HG02943 (cell line): ENCODE results near the gene TMEM44.
"Not testable (repeated sequence)": the region's sequence is repeated elsewhere in the genome, so short reads cannot be mapped to it uniquely, and the experiment has no call there.

Source experiments
- ATAC-seq: cut with Tn5 transposase; IDR thresholded peaks from one replicate; pipeline ENCODE4 v1.9.1; 2021; ENCODE audit warnings: mild to moderate bottlenecking, low read depth, moderate library complexity; ENCODE audit not compliant: unreplicated experiment

The TMEM44 gene

DNA sequence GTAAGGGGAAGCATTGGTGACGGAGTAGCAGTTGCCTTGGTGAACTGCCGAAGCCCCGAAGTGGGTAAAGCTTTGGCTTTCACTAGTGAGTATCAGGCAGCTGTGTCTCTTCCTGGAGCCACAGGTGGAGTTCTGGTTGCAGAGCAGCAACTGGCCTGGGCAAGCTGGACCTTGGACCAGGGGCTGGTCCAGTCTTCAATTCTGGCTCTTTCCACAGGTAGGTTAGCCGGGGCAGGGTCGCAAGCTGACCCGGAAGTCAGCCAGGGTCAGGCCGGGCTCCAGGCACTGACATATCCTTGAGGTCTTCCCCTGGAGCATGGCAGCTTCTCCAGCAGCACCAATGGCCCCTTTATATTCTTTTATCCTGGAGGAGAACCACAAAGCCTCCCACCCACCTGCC lies 73.2 kb downstream of the TMEM44 start:
- ATAC-seq: no peak

DNA sequence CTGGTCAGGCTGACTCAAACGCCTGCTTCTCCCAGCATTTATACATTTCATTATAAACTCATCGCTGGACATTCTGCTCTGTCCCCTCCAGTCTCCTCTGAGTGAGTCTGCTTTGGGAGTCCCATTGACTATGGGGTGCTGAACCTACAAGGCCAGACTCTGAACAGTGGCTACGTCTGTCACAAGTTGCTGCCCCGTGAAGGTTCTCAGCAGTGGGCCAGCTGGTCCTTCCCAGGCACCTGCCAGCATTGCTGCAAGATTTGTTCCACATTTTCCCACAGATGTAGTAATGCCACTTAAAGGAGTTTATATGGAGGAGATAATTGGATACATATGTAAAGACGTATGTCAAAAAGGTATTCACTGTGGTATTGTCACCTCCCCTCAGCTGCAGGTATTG lies 73.7 kb downstream of the TMEM44 start:
- ATAC-seq: no peak

- no peak for ATAC-seq
Observed at GRCh38 chr3:194556086-194557056, 76.8 kb downstream of the TMEM44 start.

GRCh38 chr3:194555175-194556062 lies 77.8 kb downstream of the TMEM44 start:
- no peak for ATAC-seq

- ATAC-seq: no peak
Observed at GRCh38 chr3:194554473-194555123, 78.6 kb downstream of the TMEM44 start.

GRCh38 chr3:194552327-194552949 lies 80.8 kb downstream of the TMEM44 start:
- ATAC-seq: no peak

GRCh38 chr3:194549853-194550252 lies 83.4 kb downstream of the TMEM44 start:
- no peak for ATAC-seq

DNA sequence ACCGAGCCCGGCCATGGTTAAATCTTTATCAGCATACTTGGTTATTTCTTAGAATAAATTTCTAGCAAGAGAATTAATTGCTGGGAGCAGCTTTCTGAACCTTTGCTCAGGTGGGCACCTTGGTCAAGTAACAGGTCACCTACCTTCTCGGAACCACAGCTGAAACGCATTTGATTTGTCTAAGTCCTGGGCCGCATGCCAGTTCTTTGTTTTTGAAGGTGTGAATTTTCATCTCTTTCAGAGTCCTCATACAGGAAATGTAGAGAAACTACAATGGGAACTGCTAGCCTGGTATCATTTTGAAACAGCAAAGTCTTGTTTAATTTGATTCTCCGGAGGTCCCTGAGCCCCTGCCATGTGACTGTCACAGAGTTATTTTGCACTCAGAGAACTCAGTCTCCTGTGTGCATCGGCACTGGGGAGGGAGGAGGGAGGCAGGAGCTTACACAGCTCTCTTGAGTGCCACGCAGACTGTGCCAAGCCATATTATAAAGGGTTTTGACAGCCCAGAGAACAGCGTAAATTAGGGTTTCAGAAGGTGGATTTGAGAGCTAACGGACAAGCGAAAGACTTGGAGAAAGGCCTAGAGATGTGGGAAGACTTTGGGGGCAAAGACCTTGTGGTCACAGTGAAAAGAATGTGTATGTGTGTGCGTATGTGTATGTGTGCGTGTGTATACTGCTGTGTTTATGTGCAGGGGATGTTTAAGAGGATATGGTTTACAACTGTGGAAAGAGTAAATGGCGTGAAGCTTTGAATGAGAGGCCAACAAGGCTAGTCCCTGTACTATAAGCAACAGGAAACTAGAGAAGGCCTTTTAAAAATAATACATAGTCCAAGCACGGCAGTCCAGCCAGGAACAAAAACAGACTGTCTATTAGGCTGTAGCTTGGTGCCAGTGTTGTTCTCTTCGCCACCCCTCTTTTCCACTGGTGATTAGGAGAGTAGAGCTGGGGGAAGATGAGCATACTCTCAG lies 84.6 kb downstream of the TMEM44 start:
- ATAC-seq: no peak

GRCh38 chr3:194547042-194547441 lies 86.2 kb downstream of the TMEM44 start:
- ATAC-seq: no peak

DNA sequence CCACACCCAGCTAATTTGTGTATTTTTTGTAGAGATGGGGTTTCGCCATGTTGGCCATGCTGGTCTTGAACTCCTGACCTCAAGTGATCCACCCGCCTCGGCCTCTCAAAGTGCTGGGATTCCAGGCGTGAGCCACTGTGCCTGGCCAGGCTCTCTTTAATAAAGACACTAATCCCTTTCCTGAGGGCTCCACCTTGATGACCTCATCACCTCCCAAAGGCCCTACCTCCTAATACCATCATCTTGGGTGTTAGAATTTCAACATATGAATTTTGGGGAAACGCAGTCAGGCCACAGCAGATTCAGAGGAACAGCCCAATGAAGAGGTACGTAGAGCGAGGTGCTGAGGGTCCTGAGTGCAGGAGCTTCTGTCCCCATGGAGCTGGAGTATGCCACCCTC lies 87.7 kb downstream of the TMEM44 start:
- not testable (repeated sequence) for ATAC-seq

DNA sequence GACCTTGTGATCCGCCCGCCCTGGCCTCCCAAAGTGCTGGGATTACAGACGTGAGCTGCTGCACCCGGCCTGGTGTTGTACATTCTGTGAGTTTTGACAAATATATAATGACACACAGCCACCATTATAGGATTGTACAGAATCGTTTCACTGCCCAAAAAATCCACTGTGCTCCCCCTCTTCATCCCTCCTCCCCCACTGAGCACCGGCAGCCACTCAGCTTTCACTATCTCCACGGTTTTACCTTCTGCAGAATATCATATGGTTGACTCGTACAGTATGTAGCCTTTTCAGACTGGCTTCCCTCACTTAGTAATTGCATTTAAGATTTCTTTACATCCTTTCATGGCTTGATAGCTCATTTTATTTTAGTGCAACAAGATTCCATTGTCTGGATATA lies 89.7 kb downstream of the TMEM44 start:
- no peak for ATAC-seq

DNA sequence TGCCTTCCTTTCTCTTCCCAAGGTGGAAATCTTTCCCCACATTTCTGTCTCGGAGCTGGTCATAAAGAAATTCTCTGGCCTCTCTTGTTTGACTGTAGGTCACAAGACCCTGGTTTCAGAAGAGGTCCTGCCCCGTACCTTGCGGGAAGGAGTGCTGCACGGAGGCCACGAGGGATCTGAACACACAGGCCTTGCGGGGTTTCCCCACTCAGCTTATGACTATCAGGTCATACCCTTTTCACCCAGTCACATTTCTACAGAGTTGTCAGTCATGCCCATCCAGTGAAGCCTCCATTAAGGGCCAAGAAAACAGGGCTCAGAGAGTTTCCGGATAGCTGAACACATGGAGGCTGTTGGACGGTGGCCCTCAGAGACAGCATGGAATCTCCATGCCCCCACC lies 91.7 kb downstream of the TMEM44 start:
- no peak for ATAC-seq

- ATAC-seq: no peak
Observed at GRCh38 chr3:194540274-194540905, 92.8 kb downstream of the TMEM44 start.

DNA sequence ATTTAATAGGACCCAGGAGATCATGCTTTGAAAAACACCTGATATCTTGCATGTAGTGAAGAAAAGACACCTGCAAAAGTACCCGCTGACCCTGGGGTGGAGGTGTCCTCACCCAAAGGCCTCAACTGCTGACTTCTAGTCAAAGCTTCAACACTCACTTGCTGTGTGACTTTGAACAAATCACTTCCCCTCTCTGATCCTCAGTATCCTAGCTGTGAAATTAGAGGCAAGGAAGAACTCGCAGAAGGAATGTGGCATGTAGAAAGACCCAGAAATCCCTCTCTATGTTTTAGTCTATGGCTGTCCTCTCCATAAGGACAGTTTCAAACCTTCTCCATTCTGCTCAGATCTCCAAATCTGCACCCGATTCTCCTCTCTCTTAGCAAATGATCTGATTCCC lies 93.7 kb downstream of the TMEM44 start:
- no peak for ATAC-seq

DNA sequence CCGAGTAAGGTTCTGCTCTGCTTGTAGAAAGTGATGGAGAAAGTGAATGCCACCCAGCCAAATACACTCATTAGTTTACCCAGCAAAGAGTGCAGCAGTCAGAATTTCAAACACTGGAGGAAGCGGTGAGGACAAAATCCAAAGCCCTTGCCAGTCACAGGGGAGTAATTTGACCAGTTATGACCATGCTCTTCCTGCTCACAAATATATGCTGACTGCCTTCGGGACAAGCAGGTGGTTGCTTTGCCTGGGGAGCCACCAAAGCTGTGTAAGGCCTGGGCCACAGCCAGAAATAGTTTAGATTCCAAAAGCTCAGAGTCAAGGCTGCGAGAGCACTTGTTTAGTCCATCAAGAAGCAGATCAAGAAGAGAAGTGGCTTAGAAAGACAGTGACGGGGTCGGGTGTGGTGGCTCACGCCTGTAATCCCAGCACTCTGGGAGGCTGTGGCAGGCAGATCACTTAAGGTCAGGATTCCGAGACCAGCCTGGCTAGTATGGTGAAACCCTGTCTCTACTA lies 95.4 kb downstream of the TMEM44 start:
- ATAC-seq: no peak
